NCI-H1105 (cell line): ENCODE data around the gene KIAA1614.

Experiments used
- DNase-seq: peaks from one replicate; lab custom pipeline; 2025; lab: John Stamatoyannopoulos, UW

The KIAA1614 gene

DNA sequence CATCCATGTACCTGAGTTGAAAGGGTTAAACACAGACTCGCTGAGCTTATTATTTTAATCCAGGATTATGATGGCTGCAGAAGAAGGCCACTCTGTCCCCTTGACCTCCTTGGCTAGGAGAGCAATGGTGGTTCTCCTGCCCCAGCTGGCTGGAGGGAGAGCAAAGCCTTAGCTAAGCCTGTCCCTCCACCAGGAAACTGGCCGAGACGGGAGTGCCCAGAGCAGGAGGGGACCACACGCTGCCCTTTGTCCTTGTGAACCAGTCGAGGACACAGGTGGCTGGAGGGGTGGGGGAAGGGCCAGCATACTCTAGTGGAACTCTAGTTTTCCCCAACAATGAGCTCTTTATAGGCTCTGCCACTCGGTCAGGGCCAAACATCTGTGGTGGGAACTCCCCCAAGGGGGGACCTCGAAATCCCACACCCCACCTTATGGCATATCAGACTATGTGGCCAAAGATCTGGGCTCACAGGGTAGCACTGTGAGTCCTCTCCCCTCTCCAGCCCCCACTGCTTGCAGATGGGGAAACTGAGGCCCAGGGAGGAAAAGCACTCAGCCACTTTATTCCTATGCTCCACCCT, 12.9 kb downstream of the KIAA1614 start:
- DNase-seq = no peak

DNA sequence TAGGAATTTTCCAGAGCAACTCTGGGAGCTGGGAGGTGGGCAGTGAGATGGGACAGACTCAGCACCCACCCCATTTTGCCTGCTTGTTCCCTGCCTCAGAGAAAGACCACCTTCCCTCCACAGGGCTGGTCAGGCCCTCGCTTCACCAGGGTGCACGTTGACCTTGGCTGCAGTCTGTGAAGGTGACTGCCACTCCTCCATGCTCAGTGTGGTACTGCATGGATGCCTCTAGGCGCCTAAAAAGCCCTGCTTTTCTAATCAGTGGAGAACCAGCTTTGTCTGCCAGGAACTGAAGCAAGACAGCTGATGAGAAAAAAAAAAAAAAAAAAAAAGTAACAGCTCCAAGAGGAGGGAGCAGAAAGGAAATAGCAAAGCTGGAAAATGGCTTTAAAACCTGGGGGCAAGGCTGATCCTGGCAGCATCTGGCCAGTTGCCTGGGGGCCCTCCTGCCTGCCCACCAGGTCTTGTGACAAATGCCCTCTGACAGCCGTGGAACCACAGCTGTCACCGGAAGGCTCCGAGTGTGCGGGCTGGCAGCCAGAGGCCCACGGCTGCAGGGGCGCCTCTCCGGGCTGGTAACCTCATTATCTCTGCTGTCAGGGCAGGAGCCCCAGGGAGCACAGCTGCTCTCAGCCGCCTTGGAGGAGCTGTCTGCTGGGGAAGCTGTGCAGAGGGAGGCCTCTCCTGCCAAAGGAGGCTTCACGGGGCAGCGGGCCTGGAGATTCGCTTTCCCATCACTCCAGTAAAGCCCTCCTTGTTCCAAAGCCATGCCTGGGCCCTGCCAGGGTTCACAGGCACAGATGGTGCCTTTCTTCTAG, 13.7 kb downstream of the KIAA1614 start:
- DNase-seq = peak; percentile 80

DNA sequence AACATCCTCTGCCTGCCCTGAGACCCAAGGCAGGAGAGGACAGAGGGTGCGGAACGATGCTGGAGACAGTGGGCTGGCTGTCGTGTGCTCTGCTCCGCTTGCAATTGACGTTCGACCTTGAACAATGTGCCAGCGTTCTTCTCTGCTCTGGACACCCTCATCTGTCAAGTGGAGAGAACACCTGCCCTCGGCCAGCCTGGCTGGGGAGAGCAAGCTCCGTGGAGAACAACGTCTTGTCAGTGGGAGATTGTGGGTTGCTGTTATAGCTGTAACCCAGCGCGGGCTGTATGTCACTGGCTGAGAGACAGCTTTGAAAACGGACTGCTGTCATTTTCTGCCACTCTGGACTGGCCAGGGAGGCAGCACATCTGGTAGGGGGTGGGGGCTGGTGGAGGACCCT, 14.7 kb downstream of the KIAA1614 start:
- no peak for DNase-seq

DNA sequence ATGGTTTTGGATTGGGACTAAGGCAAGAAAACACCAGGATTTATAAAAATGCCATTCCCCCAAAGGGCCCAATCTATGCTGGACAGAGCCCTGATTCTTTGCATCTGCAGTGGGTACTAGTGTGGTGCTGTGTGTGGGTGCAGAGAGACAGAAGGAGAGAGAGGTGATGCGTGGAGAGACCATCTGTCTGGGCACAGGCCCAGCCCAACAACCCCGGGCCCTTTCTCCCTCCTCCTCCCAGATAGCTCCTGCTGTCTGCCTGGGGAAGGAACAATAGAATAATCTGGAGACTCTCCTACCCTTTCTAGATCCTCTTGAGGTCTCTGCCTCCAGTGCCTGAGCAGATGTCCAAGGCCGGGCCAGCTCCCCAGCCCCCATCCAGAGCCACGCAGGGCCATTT, 15.1 kb downstream of the KIAA1614 start:
- DNase-seq = no peak

DNA sequence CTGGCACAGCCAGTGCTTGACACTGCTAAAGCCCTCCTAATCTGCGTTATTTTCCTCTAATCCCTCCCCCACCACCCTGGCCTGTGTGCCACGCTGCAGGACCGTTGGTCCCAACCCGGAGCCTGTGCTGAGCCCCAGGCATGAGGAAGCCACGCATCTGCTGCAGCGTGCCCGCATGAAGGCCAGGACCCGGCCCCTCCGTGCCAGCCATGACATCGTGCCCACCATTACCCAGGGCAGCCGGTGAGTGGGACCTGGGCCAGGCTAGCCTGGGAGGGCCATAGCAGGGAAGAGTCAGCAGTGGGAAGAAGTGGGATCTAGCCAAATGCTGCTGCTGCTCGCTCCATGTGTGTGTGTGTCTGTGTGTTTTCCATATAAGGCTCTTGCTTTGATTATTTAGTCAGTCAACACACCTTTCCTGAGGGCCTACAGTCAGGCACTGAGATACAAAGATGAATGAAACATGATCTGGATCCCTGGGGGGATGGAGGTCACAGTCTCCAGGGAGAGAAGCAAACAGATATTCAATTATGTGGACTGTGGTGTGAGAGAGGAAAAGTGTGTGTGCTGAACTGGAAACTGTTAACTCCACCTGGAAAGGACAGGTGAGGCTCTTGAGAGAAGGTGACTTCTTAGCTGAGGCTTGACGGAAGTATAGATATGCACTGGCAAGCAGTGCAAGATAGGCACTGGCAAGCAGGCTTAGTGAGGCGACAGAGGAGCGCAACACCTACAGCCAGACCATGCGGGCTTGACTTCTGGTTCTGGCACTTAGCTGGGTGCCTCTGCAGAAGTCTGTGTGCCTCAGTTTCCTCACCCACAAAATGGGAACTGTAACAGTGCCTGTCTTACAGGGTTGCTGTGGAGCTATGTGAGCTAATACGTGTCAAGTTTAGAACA, 15.9 kb downstream of the KIAA1614 start:
- no peak for DNase-seq

DNA sequence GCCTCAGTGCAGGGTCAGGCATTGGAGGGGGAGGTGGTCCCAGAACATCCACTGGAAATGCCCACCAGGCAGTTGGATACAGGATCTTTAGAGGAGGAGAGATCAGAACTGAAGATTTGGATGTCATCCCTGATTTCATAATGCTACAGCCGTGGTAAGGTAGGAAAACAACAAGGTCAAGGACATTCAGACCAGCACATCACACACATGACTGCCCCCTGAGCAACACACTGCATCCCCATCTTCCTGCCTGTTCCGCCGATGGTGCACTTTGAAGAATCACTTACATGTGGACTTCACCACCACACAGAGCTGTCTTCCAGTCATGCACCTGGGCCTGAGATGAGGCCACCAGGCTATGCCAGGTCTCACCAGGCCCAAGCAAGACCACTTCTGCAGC, 16.7 kb downstream of the KIAA1614 start:
- DNase-seq = no peak

DNA sequence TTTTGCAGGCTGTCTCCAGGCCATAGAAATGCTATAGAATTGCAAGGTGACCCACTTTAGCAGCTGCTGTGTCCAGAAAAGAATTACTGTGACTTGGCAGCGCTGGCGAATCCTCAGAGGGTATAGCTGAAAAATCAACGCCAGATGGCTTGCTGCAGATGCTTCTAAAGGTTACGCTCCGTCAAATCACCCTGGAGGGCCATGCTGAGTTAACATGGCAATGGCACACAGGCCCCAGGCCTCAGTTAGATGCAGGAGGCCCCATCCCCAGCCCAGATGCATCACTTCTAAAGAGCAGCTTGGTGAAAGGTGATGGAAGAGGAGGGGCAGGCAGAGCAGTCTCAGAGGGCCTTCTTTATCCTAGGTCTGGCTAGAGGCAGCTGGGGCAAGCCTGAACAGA, 18.0 kb downstream of the KIAA1614 start:
- DNase-seq = no peak

DNA sequence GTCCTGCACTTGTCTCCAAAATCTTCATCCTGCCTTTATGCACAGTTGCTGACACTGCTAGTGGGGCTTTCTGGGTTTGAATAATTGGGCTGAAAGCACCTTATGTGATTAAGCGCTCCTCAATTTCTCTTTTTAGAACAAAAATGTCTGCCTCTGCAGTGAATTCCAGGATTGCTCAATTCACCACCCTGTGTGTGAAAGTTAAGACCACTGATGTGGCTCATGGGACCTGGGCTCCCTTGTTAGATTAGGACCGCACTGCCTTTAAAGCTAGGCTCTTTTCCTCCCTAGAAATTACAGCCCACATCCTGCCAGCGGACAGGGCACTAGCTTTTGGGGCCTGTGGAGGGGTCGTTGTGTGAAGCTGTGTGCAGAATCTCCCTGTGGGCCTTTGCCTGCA, 18.8 kb downstream of the KIAA1614 start:
- DNase-seq = no peak

DNA sequence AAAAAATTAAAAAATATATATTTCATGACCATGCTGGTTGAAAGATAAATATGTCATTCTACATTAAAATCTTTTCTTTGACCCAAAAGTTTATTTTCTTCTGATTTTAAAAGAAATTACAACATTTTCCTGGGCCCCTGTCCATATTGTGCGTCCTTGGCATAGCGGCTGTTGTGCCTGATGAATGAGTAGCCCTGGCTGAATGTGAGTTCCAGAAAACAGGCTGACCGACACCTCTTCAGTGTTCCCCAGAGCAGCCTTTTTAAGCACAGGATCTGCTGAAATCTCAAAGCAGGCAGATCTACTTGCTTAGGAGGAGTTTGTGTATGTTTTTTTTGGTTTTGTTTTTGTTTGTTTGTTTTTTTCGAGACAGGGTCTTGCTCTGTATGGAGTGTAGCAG, 19.7 kb downstream of the KIAA1614 start:
- DNase-seq = no peak

DNA sequence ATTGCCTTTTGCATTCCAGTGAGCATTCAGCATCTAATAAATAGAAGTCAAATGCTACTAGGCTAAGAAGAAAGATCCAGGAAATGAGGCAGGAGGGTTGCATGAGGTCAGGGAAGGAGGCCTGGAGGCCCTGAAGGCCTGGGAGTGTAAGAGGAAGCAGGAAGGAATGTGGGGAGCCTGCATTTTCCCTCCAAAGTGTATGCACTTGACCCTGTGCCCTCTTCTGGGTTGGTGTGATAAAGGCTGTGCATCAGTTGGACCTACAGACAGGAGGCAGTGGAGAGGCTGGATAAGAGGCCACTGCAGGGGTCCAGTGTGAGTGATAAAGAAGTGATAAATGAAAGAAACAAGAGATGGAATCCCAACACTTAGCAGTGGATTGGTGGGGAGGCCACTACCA, 20.4 kb downstream of the KIAA1614 start:
- DNase-seq = no peak

DNA sequence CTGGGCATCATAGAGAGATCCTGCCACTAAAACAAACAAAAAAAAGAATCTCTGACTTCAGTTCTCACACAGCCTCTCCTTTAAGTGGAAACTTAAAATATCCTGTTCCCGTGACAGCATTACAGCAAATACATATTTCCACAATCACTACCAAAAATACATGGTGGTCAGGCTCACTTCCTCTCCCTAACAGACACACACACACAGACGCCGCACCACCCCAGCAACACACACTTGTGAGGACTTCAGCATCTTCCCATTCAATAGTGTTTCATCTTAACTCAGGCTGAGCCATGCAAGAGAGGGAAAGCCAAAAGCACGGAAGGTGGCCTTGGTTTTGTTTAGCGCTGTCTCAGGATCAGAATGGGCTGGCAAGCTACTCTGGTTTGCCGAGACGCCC, 21.9 kb downstream of the KIAA1614 start:
- no peak for DNase-seq

DNA sequence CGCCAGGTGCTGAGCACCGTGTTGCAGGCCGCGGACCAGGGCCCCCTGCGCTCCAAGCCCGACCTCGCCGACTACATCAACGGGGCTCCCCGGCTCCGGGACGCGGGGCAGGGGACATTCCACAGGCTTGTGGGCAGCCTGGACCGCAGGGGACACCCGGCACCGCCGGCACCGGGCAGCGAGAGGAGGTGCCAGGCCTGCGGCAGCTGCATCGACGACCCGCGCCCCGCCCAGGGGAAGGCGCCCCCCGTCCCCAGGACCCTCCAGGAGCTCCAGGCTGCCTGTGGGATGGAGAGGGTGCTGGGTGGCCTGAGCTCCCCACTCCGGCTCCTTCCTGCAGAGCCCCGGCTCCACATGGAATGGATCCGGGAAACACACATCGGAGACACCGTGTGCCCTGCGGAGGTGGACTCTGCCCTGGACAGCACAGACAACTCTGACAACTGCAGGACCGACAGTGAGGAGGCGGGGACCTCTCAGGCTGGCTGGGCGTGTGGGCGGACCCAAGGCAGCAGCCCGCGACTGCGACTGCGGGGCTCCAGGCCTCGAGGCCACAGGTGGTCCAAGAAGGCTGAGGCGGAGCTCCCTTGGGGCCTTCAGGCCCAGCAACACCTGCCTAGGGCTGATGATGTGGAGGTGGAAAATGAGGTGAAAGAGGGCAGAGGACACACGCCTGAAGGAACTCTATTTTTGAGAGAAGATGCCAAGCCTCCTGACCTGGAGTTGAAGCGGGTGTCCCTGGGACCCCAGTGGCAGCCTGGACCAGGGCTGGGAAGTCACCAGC, 22.8 kb downstream of the KIAA1614 start:
- DNase-seq = no peak

DNA sequence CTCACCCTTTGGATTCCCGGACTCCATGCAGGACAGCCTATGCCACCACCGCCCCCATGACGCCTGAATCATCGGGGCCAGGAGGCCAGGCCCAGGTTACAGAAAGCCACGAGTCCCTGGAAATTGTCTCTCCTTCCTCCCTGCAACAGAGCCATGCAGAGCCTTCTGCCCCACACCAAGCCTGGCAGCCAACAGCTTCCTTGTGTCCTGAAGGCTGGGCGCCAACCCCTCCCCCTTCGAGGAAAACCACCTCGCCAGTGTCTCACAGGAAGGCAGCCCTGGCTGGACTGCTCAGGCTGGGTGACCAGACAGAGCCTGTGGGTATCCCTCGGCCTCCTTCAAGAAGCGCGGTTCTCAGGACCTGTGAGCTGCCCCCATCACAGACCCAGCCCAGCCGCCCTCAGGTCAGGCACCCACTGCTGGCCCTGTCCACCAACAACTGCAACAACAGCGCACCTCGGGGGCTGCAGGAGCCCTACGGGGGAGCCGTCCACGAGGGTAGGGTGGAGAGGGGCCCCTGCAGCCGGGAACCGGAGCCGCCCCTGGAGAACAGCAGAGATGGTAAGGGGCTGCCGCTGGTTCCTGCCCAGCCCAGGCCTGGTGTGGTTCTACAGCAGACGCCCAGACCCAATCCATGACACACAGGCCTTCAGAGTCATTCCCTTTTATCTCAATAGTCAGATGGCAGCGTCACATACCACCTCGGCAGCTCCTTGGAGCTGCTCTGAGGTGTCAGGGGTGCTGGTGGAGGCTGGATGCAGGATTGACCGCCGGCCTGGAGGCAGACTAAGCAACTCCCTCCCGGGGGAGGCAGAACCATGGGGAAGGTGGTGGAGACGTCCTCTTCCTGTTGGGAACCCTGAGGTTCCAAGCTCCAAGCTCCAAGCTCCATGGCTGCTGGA, 23.7 kb downstream of the KIAA1614 start:
- no peak for DNase-seq

DNA sequence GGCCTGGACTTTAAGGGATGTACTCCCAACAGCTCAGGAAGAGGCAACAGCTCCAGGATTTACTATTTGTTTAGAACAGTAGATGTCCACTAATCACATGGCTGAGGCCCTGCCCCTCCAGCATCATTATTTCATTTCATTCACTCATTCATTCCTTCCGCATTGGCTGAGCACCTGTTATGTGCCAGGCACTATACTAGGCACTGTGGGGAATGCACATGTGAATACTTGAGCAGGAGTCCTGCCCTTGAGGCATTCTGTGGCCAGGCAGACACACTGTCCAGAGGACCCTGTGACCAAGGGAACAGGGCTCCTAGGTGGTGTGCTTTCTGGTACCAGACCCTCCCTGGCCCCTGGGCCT, 24.3 kb downstream of the KIAA1614 start:
- no peak for DNase-seq

DNA sequence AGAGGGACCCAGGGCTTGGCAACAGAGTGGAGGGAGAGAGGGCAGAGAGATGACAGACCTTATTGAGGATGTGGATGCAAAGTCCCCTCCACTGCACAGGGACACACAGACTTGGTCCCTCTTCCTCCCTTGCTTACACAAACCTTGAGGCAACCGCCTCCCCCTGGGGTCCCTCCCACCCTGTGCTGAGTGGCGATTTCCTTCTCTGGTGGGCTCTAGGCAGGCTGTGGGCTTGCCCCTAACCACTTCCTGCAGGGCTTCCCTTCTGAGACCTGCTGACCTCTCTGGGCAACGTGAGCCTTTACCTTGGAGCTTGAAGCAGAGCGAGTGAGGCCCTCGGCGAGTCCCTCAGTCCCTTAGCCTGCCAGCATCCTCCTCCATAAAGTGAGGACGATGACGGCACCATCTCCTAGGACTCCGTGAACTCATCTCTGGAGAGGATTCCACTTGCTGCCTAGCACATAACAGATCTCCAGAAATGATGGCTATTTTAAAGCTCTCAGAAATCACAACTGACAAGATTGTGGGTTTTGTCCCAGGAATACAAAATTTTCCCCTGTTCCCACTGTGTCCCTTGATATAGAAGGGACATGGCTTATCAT, 25.0 kb downstream of the KIAA1614 start:
- no peak for DNase-seq

DNA sequence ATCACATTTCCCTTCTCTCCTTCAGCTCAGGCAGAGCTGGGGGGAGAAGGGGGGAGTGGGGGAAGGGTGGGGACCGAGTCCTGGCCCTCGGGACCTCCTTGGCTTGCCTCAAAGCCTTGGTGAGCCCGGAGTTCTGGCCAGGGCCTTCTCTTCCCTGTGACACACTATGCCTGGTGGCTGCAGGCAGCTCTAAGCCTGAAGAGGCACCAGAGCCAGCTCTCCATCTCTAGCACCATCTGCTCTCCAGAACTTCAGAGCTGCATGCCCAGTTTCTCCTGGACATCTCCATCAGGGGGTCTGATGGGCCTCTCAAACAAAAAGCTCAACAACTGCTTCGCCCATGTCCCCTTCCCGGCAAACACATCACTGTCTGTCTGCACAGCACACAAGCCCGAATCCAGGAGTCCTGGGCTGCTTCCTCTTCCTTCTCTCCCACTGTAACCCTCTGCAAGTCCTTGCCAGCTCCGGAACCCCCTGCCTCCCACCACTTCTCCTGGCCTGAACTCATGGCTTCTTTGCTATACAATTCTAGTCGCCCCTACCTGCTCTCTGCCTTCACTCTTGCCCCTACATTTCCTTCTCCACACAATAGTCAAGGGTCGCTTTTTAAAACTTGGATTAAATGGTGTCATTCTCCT, 26.5 kb downstream of the KIAA1614 start:
- DNase-seq = no peak

DNA sequence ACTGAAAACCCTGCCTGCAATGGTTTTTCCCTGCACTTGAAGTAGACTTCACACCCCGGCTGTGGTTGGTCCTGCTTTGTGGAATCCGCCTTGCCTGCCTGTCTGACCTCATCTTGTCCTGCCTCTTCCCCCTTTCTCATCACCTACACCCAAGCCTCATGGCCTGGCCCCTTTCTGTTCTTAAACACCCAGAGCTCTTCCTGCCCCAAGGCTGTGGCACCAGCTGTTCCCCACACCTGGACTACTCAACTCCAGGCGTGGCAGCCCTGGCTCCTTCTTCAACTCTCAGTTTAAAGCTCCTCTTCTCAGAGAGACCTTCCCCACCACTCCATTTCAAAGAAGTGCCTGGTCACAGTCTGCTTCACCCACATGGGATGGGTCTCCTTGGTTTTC, 27.0 kb downstream of the KIAA1614 start:
- no peak for DNase-seq

DNA sequence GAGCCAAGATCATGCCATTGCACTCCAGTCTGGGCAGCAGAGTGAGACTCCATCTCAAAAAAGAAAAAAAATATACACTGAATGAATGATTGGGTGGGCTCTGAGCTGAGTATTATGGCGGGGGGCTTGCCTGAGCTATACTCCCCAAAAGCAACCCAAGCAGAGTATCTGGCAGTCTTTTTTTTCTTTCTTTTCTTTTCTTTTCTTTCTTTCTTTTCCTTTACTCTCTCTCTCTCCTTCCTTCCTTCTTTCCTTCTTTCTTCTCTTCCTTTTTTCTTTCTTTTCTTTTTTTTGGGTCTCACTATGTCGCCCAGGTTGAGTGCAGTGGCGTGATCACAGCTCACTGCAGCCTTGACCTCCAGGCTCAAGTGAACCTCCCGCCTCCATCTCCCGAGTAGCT, 27.7 kb downstream of the KIAA1614 start:
- no peak for DNase-seq

DNA sequence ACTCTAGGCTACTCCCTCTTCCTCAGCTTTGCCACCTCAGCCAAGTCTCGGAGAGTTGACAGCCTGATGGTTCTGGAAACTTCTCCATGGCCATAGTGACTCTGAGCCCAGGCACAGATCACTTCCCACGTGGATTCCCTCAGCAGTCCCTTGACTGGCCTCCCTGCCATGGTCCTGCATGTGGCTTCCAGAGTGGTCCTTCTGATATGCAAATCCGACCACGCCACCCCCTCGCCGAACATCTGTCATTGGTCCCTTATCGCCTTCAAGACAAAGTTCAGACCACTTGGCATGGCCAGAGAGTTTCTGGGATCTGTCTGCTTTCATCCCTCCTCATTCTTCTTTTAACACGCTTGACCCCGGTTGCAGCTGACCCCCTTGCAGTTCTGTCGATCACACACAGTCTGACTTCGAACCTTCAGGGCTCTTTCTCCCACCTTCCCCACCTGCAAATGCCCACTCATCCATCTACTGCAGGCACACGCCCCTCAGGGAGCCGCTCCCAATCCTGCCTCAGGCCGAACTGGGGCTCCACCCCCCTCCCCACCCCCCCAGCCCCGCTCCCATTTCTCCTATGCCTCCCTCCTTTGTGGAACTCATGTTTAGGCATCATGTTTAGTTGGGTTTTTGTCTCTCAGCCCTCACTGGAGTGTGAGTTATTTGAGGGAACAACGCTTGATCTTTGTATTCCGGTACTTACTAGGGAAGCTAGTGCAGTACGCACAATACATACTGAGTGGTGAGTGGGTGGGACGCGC, 29.0 kb downstream of the KIAA1614 start:
- no peak for DNase-seq
